Endothelial cell of umbilical vein (primary cell): ENCODE results near the gene MCTP2.

Source experiments
- CTCF ChIP-seq, 2 donors: IDR thresholded peaks; 1 replicate in 1 of 2; 2 replicates in 1 of 2; pipeline ENCODE4 v1.5.1; 2011; ENCODE audit warnings: low read length in 2 of 2, mild to moderate bottlenecking in 2 of 2, moderate library complexity in 2 of 2, control low read depth in 1 of 2, inconsistent platforms in 1 of 2, low read depth in 1 of 2; ENCODE audit not compliant: insufficient read depth in 1 of 2; ENCODE audit errors: extremely low read depth in 1 of 2
- POLR2A ChIP-seq: IDR thresholded peaks from 2 replicates; pipeline ENCODE4 v1.6.1; 2012; ENCODE audit warnings: low read depth, mild to moderate bottlenecking, control low read depth, low read length
- POLR2AphosphoS5 ChIP-seq: IDR thresholded peaks from 2 replicates; pipeline ENCODE4 v1.6.1; 2012; ENCODE audit warnings: low read depth, mild to moderate bottlenecking, control low read depth, low read length, moderate library complexity; ENCODE audit not compliant: insufficient read depth

GRCh38 chr15:94199725-94200124 is 31.6 kb upstream of the MCTP2 start:
- TF ChIP-seq CTCF (IDR thresholded peaks at IDR 0.05; ENCODE audit: extremely low read depth in 1 of 2, insufficient read depth in 1 of 2, low read depth in 1 of 2, low read length in 2 of 2), result no peak
- TF ChIP-seq POLR2AphosphoS5, result no peak
- TF ChIP-seq POLR2A, result no peak
